ENCODE measurements around the gene SLC6A18.

SLC6A18 gene

GRCh38 chr5:1212881-1213280 is 12.3 kb upstream of the SLC6A18 start:
- H3K27me3 ChIP-seq (ENCODE audit: control insufficient read depth, insufficient read depth, low read length) = no peaks in the 10 kb centered on the region
- TF ChIP-seq CTCF (IDR thresholded peaks at IDR 0.05) = no peak
- no peaks in the 10 kb centered on the region for H3K9me3 ChIP-seq (ENCODE audit: control insufficient read depth, low read length)
- no peaks in the 10 kb centered on the region for H3K4me1 ChIP-seq
- no peak overlapping the region for H3K9ac ChIP-seq
- no peak overlapping the region for H2AFZ ChIP-seq
- no peaks in the 10 kb centered on the region for H3K79me2 ChIP-seq
- no peak overlapping the region for H3K4me2 ChIP-seq (ENCODE audit: low read length)
- H3K36me3 ChIP-seq (ENCODE audit: control insufficient read depth, insufficient read depth, low read length) = no peaks in the 10 kb centered on the region
- H3K4me3 ChIP-seq (ENCODE audit: low read depth, low read length) = no peak overlapping the region
- H3K27ac ChIP-seq = no peak overlapping the region

- no peak overlapping the region for H2AFZ ChIP-seq
- no peak overlapping the region for H3K27ac ChIP-seq
- no peaks in the 10 kb centered on the region for H3K36me3 ChIP-seq (ENCODE audit: control insufficient read depth, insufficient read depth, low read length)
- no peak for TF ChIP-seq CTCF (IDR thresholded peaks at IDR 0.05)
- no peaks in the 10 kb centered on the region for H3K27me3 ChIP-seq (ENCODE audit: control insufficient read depth, insufficient read depth, low read length)
- no peaks in the 10 kb centered on the region for H3K4me1 ChIP-seq
- no peaks in the 10 kb centered on the region for H3K9me3 ChIP-seq (ENCODE audit: control insufficient read depth, low read length)
- H3K79me2 ChIP-seq = no peaks in the 10 kb centered on the region
- H3K4me2 ChIP-seq (ENCODE audit: low read length) = no peak overlapping the region
- H3K9ac ChIP-seq = no peak overlapping the region
- H3K4me3 ChIP-seq (ENCODE audit: low read depth, low read length) = no peak overlapping the region
Measured at GRCh38 chr5:1213508-1214162, 11.5 kb upstream of the SLC6A18 start.

GRCh38 chr5:1214163-1214935 is 10.8 kb upstream of the SLC6A18 start:
- no peak for TF ChIP-seq CTCF (IDR thresholded peaks at IDR 0.05)
- H3K4me2 ChIP-seq (ENCODE audit: low read length) = no peak overlapping the region
- no peaks in the 10 kb centered on the region for H3K36me3 ChIP-seq (ENCODE audit: control insufficient read depth, insufficient read depth, low read length)
- H3K9ac ChIP-seq = no peak overlapping the region
- H3K9me3 ChIP-seq (ENCODE audit: control insufficient read depth, low read length) = no peaks in the 10 kb centered on the region
- H3K27me3 ChIP-seq (ENCODE audit: control insufficient read depth, insufficient read depth, low read length) = no peaks in the 10 kb centered on the region
- H3K79me2 ChIP-seq = no peaks in the 10 kb centered on the region
- no peak overlapping the region for H3K27ac ChIP-seq
- H2AFZ ChIP-seq = no peak overlapping the region
- no peaks in the 10 kb centered on the region for H3K4me1 ChIP-seq
- H3K4me3 ChIP-seq (ENCODE audit: low read depth, low read length) = no peak overlapping the region

- Histone ChIP-seq H3K27ac (no peak overlapping the region), H3K36me3 (ENCODE audit: control insufficient read depth, insufficient read depth, low read length) (no peaks in the 10 kb centered on the region)
Measured at GRCh38 chr5:1214936-1215220, 10.3 kb upstream of the SLC6A18 start.

More at GRCh38 chr5:1214936-1215220, 10.3 kb upstream of the SLC6A18 start:
- no peak overlapping the region for H2AFZ ChIP-seq
- H3K9me3 ChIP-seq (ENCODE audit: control insufficient read depth, low read length) = no peaks in the 10 kb centered on the region
- no peaks in the 10 kb centered on the region for H3K4me1 ChIP-seq
- no peak overlapping the region for H3K4me3 ChIP-seq (ENCODE audit: low read depth, low read length)
- H3K4me2 ChIP-seq (ENCODE audit: low read length) = no peak overlapping the region
- no peaks in the 10 kb centered on the region for H3K79me2 ChIP-seq
- no peaks in the 10 kb centered on the region for H3K27me3 ChIP-seq (ENCODE audit: control insufficient read depth, insufficient read depth, low read length)
- no peak overlapping the region for H3K9ac ChIP-seq
- TF ChIP-seq CTCF (IDR thresholded peaks at IDR 0.05) = no peak
